SJSA1 (cell line): ENCODE results near the gene AGMO. TPM values are rescaled to one million over a fixed set of nuclear protein-coding genes. Genes with fewer than 3 reads are reported as not detected.

Experiments used
- DNase-seq, 2 experiments: peaks; one replicate each; pipeline ENCODE4 v3.0.0-alpha.2; 2015 to 2020; ENCODE audit warnings: low spot score in 2 of 2, low read depth in 1 of 2
- H3K27ac ChIP-seq: fragments of 250-450 bp; sonication (Bioruptor Pico); 2 replicates; pipeline ENCODE4 v1.5.1; 2020; ENCODE audit warnings: mild to moderate bottlenecking, moderate library complexity
- H3K27me3 ChIP-seq: fragments of 250-450 bp; sonication (Bioruptor Pico); replicated peaks from 2 replicates; pipeline ENCODE4 v1.5.1; 2020; ENCODE audit warnings: mild to moderate bottlenecking, moderate library complexity
- H3K36me3 ChIP-seq: fragments of 250-450 bp; sonication (Bioruptor Pico); 2 replicates; pipeline ENCODE4 v1.5.1; 2020; ENCODE audit warnings: mild to moderate bottlenecking
- H3K4me1 ChIP-seq: fragments of 250-450 bp; sonication (Bioruptor Pico); replicated peaks from 2 replicates; pipeline ENCODE4 v1.6.1; 2021; ENCODE audit warnings: mild to moderate bottlenecking
- H3K4me3 ChIP-seq: fragments of 250-450 bp; sonication (Bioruptor Pico); 2 replicates; pipeline ENCODE4 v1.5.1; 2020; ENCODE audit warnings: mild to moderate bottlenecking
- H3K9me3 ChIP-seq: fragments of 250-450 bp; sonication (Bioruptor Pico); replicated peaks from 2 replicates; pipeline ENCODE4 v1.5.1; 2020; ENCODE audit warnings: mild to moderate bottlenecking
- total RNA-seq: library from RNA; depleted of rRNA; stranded (reverse); fragments of >200 nt; shearing (Covaris generic); gene quantifications from 2 replicates; pipeline ENCODE4 v1.2.3, GENCODE V29; 2014

AGMO gene
- total RNA-seq, 1 experiment from 2014 or later: not detected

DNA sequence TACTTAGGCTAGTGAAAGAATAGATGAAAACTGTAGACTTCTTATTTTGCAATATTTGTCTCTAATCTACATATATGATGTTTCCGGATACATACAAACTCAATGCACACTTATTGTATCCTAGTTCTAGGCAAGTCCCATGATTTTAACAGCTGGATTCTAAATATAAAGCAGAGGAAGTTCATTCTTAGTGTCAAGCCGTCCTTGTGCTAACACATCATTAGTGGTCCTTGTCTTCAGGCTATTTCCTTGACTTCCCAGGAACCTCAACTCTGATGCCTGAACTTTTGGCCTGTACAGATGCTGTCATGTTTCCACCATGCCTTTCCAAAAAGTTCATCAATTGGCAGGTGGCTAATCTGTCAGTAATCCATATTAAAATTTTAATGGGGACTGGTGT lies 357.4 kb downstream of the AGMO start:
- DNase-seq: no peak
- H3K27ac ChIP-seq: no peak overlapping the region
- H3K36me3 ChIP-seq: no peaks in the 10 kb centered on the region
- H3K27me3 ChIP-seq: no peaks in the 10 kb centered on the region
- H3K4me1 ChIP-seq: no peaks in the 10 kb centered on the region
- no peak overlapping the region for H3K4me3 ChIP-seq
- no peaks in the 10 kb centered on the region for H3K9me3 ChIP-seq

- no peak overlapping the region for H3K27ac ChIP-seq
- no peak for DNase-seq
Measured at GRCh38 chr7:15199482-15199881, 362.3 kb downstream of the AGMO start.

GRCh38 chr7:15197042-15197977 lies 364.5 kb downstream of the AGMO start:
- Histone ChIP-seq H3K27me3 (no peaks in the 10 kb centered on the region), H3K4me1 (peaks cover 8% of the 10 kb centered on the region), H3K9me3 (no peaks in the 10 kb centered on the region), H3K36me3 (no peaks in the 10 kb centered on the region), H3K4me3 (no peak overlapping the region), H3K27ac (no peak overlapping the region)
- no peak for DNase-seq

More at GRCh38 chr7:15199482-15199881, 362.3 kb downstream of the AGMO start:
- no peaks in the 10 kb centered on the region for H3K36me3 ChIP-seq
- H3K4me3 ChIP-seq: no peak overlapping the region
- H3K27me3 ChIP-seq: no peaks in the 10 kb centered on the region
- H3K4me1 ChIP-seq: peaks cover 8% of the 10 kb centered on the region
- H3K9me3 ChIP-seq: no peaks in the 10 kb centered on the region

GRCh38 chr7:15178065-15178464 lies 383.8 kb downstream of the AGMO start:
- no peak overlapping the region for H3K27ac ChIP-seq
- no peaks in the 10 kb centered on the region for H3K9me3 ChIP-seq
- no peaks in the 10 kb centered on the region for H3K4me1 ChIP-seq
- no peaks in the 10 kb centered on the region for H3K27me3 ChIP-seq
- H3K4me3 ChIP-seq: no peak overlapping the region
- no peaks in the 10 kb centered on the region for H3K36me3 ChIP-seq
- no peak for DNase-seq

GRCh38 chr7:15176089-15176488 lies 385.7 kb downstream of the AGMO start:
- no peak overlapping the region for H3K4me3 ChIP-seq
- no peak for DNase-seq
- no peaks in the 10 kb centered on the region for H3K9me3 ChIP-seq
- H3K27ac ChIP-seq: no peak overlapping the region
- no peaks in the 10 kb centered on the region for H3K36me3 ChIP-seq
- H3K27me3 ChIP-seq: no peaks in the 10 kb centered on the region
- no peaks in the 10 kb centered on the region for H3K4me1 ChIP-seq

GRCh38 chr7:15175152-15175551 lies 386.7 kb downstream of the AGMO start:
- Histone ChIP-seq H3K4me1 (no peaks in the 10 kb centered on the region), H3K36me3 (no peaks in the 10 kb centered on the region), H3K4me3 (no peak overlapping the region), H3K27me3 (no peaks in the 10 kb centered on the region), H3K9me3 (no peaks in the 10 kb centered on the region), H3K27ac (no peak overlapping the region)
- no peak for DNase-seq

- H3K27ac ChIP-seq: no peak overlapping the region
- no peak for DNase-seq
- H3K4me3 ChIP-seq: no peak overlapping the region
Measured at GRCh38 chr7:15174485-15174884, 387.3 kb downstream of the AGMO start.

DNA sequence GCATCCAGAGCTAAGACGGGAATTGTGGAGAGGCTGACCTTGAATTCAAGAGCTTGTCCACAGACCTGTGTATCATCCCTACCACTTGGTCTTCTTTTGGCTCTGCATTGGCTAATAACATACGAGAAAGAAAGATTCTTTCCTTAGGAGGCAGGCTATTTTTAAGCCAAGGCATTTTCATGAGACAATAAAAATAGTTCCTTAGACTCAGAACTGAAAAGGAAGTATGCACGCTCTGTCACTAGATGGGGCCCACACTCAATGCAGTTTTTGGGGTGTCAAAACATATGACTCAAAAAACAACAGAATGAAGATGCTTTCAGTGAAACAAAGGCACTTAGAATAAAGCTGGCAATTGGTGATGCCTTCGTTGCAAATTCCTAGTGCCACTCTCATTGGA lies 393.3 kb downstream of the AGMO start:
- DNase-seq: no peak
- Histone ChIP-seq H3K4me3 (no peak overlapping the region), H3K36me3 (no peaks in the 10 kb centered on the region), H3K27ac (no peak overlapping the region), H3K27me3 (no peaks in the 10 kb centered on the region), H3K9me3 (no peaks in the 10 kb centered on the region), H3K4me1 (no peaks in the 10 kb centered on the region)

More at GRCh38 chr7:15174485-15174884, 387.3 kb downstream of the AGMO start:
- Histone ChIP-seq H3K4me1 (no peaks in the 10 kb centered on the region), H3K36me3 (no peaks in the 10 kb centered on the region), H3K27me3 (no peaks in the 10 kb centered on the region), H3K9me3 (no peaks in the 10 kb centered on the region)

DNA sequence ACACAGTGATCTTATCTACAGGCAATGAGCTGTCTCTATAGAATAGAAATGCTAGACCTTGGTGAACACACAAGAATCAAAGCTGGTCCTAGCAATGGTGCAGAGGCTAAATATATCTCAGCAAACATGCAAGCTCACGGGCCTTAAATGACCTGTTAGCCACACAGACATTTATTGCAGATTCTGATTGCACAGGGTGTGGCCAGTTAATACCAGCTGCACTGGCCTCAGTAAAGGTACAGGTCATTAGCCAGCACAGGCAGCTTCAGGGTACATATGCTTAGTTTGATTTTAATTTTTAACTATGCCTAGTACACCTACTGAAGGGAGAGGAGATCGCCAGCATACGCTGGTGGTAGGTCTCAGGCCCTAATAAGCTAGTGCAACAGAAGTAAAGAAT lies 393.9 kb downstream of the AGMO start:
- no peak overlapping the region for H3K4me3 ChIP-seq
- no peaks in the 10 kb centered on the region for H3K9me3 ChIP-seq
- no peaks in the 10 kb centered on the region for H3K27me3 ChIP-seq
- H3K4me1 ChIP-seq: no peaks in the 10 kb centered on the region
- no peaks in the 10 kb centered on the region for H3K36me3 ChIP-seq
- H3K27ac ChIP-seq: no peak overlapping the region
- DNase-seq: no peak

DNA sequence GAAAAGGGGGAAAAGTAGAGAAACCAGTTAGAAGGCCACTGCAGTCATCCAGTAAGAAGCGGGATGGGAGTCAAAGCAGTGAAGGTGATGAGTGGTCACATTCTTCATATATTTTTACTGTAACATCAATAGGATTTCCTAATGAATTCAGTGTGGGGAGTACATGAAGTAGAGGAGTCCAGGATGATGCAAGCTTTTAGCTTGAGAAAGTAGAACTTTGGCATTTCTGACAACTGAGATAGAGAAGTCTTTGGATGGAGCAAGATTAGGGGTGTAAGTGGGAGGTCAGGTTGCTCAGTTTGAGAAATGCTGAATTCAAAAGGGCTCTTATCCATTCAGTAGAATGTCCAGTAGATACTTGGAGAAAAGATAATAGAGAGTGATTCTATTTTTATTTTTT lies 395.2 kb downstream of the AGMO start:
- no peaks in the 10 kb centered on the region for H3K4me1 ChIP-seq
- H3K4me3 ChIP-seq: no peak overlapping the region
- no peaks in the 10 kb centered on the region for H3K9me3 ChIP-seq
- no peaks in the 10 kb centered on the region for H3K27me3 ChIP-seq
- H3K27ac ChIP-seq: no peak overlapping the region
- no peaks in the 10 kb centered on the region for H3K36me3 ChIP-seq
- DNase-seq: no peak

GRCh38 chr7:15159261-15159660 lies 402.6 kb downstream of the AGMO start:
- Histone ChIP-seq H3K27me3 (no peaks in the 10 kb centered on the region), H3K9me3 (no peaks in the 10 kb centered on the region), H3K4me1 (no peaks in the 10 kb centered on the region), H3K36me3 (no peaks in the 10 kb centered on the region), H3K27ac (no peak overlapping the region), H3K4me3 (no peak overlapping the region)
- no peak for DNase-seq

GRCh38 chr7:15158141-15158810 lies 403.5 kb downstream of the AGMO start:
- no peaks in the 10 kb centered on the region for H3K27me3 ChIP-seq
- no peaks in the 10 kb centered on the region for H3K36me3 ChIP-seq
- no peak for DNase-seq
- no peaks in the 10 kb centered on the region for H3K9me3 ChIP-seq
- no peaks in the 10 kb centered on the region for H3K4me1 ChIP-seq
- H3K4me3 ChIP-seq: no peak overlapping the region
- no peak overlapping the region for H3K27ac ChIP-seq
